Spleen (tissue), 11 donors: ENCODE data around the gene NYAP2. TPM values are rescaled to one million over a fixed set of nuclear protein-coding genes. Genes with fewer than 3 reads are reported as not detected.

Source experiments
- DNase-seq: peaks from one replicate; pipeline ENCODE4 v3.0.0-alpha.2; 2020
- H3K27ac ChIP-seq, 8 donors: fragments of 200-600 bp; sonication (generic) in 7 of 8; 1 replicate in 4 of 8; 2 replicates in 4 of 8; pipeline versions ENCODE4 v1.5.0 to v1.8.0; 2016 to 2021; ENCODE audit warnings: inconsistent platforms in 4 of 8, mild to moderate bottlenecking in 4 of 8, moderate library complexity in 1 of 8
- H3K27me3 ChIP-seq, 7 donors: fragments of 200-600 bp; sonication (generic) in 6 of 7; replicated peaks in 1 of 7; 1 replicate in 4 of 7; 2 replicates in 3 of 7; pipeline versions ENCODE4 v1.5.0 to v1.8.0; 2016 to 2021; ENCODE audit warnings: inconsistent platforms in 3 of 7, mild to moderate bottlenecking in 1 of 7
- H3K36me3 ChIP-seq, 6 donors: fragments of 200-600 bp; sonication (generic) in 5 of 6; 1 replicate in 4 of 6; 2 replicates in 2 of 6; pipeline versions ENCODE4 v1.5.0 to v1.8.0; 2016 to 2021; ENCODE audit warnings: inconsistent platforms in 2 of 6
- H3K4me1 ChIP-seq, 6 donors: fragments of 200-600 bp; sonication (generic) in 5 of 6; 1 replicate in 3 of 6; 2 replicates in 3 of 6; pipeline versions ENCODE4 v1.5.0 to v1.8.0; 2016 to 2021; ENCODE audit warnings: inconsistent platforms in 3 of 6
- H3K4me3 ChIP-seq, 8 donors: fragments of 200-600 bp; sonication (generic) in 7 of 8; 1 replicate in 4 of 8; 2 replicates in 4 of 8; pipeline versions ENCODE4 v1.5.0 to v1.8.0; 2016 to 2021; ENCODE audit warnings: inconsistent platforms in 4 of 8, mild to moderate bottlenecking in 4 of 8, moderate library complexity in 2 of 8
- H3K9me3 ChIP-seq, 8 donors: fragments of 200-600 bp; sonication (generic) in 7 of 8; 1 replicate in 4 of 8; 2 replicates in 4 of 8; pipeline versions ENCODE4 v1.5.0 to v1.8.0; 2016 to 2021; ENCODE audit warnings: inconsistent platforms in 4 of 8
- CTCF ChIP-seq, 11 experiments: fragments of 200-600 bp in 7 of 11; fragments of 450-650 bp in 4 of 11; sonication (generic) in 4 of 11; IDR thresholded peaks in 8 of 11; conservative IDR thresholded peaks in 3 of 11; 1 replicate in 7 of 11; 2 replicates in 4 of 11; pipeline versions ENCODE4 v1.4.0 to v1.8.0; 2016 to 2021; ENCODE audit warnings: antibody characterized with exemption in 11 of 11, inconsistent platforms in 4 of 11, mild to moderate bottlenecking in 1 of 11
- POLR2A ChIP-seq, 3 donors: fragments of 450-650 bp; IDR thresholded peaks; one replicate each; pipeline ENCODE4 v1.5.1; 2017; ENCODE audit warnings: antibody characterized with exemption in 3 of 3, mild to moderate bottlenecking in 1 of 3
- POLR2AphosphoS5 ChIP-seq, 3 donors: sonication (generic); formaldehyde crosslinking; IDR thresholded peaks; one replicate each; pipeline ENCODE4 v1.5.1; 2017; ENCODE audit warnings: antibody characterized with exemption in 3 of 3
- WGBS, 5 donors: extraction: QIAGEN DNeasy Blood & Tissue Kit in 3 of 5; methylation state at CpG; one replicate each; pipeline versions ENCODE4 v1.1.5 to v1.1.7; 2013 to 2018; 5-methylcytosine and 5-hydroxymethylcytosine counted together
- intact Hi-C: fragments of 100-400 bp; cut with DNase I; formaldehyde crosslinking; loops from one replicate; pipeline ENCODE4 v1.15.0; 2023; ENCODE audit warnings: low total_unique reads
- polyA plus RNA-seq, 3 donors: library from polyadenylated mRNA; stranded (reverse); fragments of 200-250 nt; gene quantifications; one replicate each; pipeline ENCODE4 v1.2.1, GENCODE V29; 2013
- total RNA-seq, 7 donors: library from RNA; depleted of rRNA in 3 of 7; stranded (reverse); fragments of >200 nt in 3 of 7; fragmentation: NEBNext Ultra II Directional in 4 of 7; extraction: Animal tissue kit (Norgen Biotek cat#: 25700) in 4 of 7; gene quantifications; one replicate each; pipeline versions ENCODE4 v1.1.0 to v1.2.1, GENCODE V29; 2016 to 2021
- donor health status: healthy with polysubstance abuse.
- donor health status: DM: no; HTN: no; CAD: no; lungs with moderate emphysema.
- donor health status: DM: no; HTN: no; CAD: no.
- donor health status: Bipolar disorder and iron deficiency.
- donor health status: healthy.
- donor health status: DM: no; HTN: no; CAD: no.
- donor health status: DM: yes; HTN: yes; CAD: no.

Gene NYAP2
- total and polyA plus RNA-seq, 10 donors, result 0.06 to 0.33 (median 0.16) TPM; not detected in 1

GRCh38 chr2:225488743-225489142, 89.2 kb downstream of the NYAP2 start:
- WGBS, 5 donors, result 53 to 72% (median 59%) methylated on average over 2 of the region's 2 CpGs
- Histone ChIP-seq H3K4me1 (no peaks in the 10 kb centered on the region), H3K9me3 (peaks cover 0 to 4% (median 0%) of the 10 kb centered on the region in 8 donors), H3K36me3 (no peaks in the 10 kb centered on the region), H3K27ac (no peak overlapping the region), H3K27me3 (no peaks in the 10 kb centered on the region), H3K4me3 (no peak overlapping the region)
- intact Hi-C loops, result no loop called here
- DNase-seq, result no peak
- TF ChIP-seq POLR2A (IDR thresholded peaks at IDR 0.05) (no peak), CTCF (IDR thresholded peaks at IDR 0.05 in 8 of 11, conservative IDR thresholded peaks at IDR 0.05 in 3 of 11) (no peak), POLR2AphosphoS5 (IDR thresholded peaks at IDR 0.05) (no peak)

GRCh38 chr2:225493420-225494099, 94.0 kb downstream of the NYAP2 start:
- WGBS, 5 donors, result 86 to 91% (median 88%) methylated on average over 5 of the region's 5 CpGs
- no peak overlapping the region for H3K27ac ChIP-seq
- H3K27me3 ChIP-seq, result no peaks in the 10 kb centered on the region
- no peak for DNase-seq
- no peak overlapping the region for H3K4me3 ChIP-seq
- no peak for TF ChIP-seq POLR2AphosphoS5 (IDR thresholded peaks at IDR 0.05)
- no peak for TF ChIP-seq CTCF (IDR thresholded peaks at IDR 0.05 in 8 of 11, conservative IDR thresholded peaks at IDR 0.05 in 3 of 11)
- no peak for TF ChIP-seq POLR2A (IDR thresholded peaks at IDR 0.05)
- no peaks in the 10 kb centered on the region for H3K9me3 ChIP-seq
- H3K36me3 ChIP-seq, result no peaks in the 10 kb centered on the region
- intact Hi-C loops, result no loop called here
- no peaks in the 10 kb centered on the region for H3K4me1 ChIP-seq

- no peak for DNase-seq
- Histone ChIP-seq H3K27me3 (no peaks in the 10 kb centered on the region), H3K9me3 (no peaks in the 10 kb centered on the region), H3K36me3 (no peaks in the 10 kb centered on the region), H3K4me3 (no peak overlapping the region), H3K27ac (no peak overlapping the region), H3K4me1 (no peaks in the 10 kb centered on the region)
- TF ChIP-seq POLR2AphosphoS5 (IDR thresholded peaks at IDR 0.05) (no peak), POLR2A (IDR thresholded peaks at IDR 0.05) (no peak), CTCF (IDR thresholded peaks at IDR 0.05 in 8 of 11, conservative IDR thresholded peaks at IDR 0.05 in 3 of 11) (no peak)
- intact Hi-C loops, result no loop called here
Observed at GRCh38 chr2:225494100-225494459, 94.6 kb downstream of the NYAP2 start.

GRCh38 chr2:225495706-225496105, 96.2 kb downstream of the NYAP2 start:
- H3K27me3 ChIP-seq, result no peaks in the 10 kb centered on the region
- 89 to 94% (median 92%) methylated on average over 4 of the region's 4 CpGs for WGBS, 5 donors
- no peak overlapping the region for H3K4me3 ChIP-seq
- H3K27ac ChIP-seq, result no peak overlapping the region
- no peaks in the 10 kb centered on the region for H3K36me3 ChIP-seq
- TF ChIP-seq POLR2A (IDR thresholded peaks at IDR 0.05) (no peak), CTCF (IDR thresholded peaks at IDR 0.05 in 8 of 11, conservative IDR thresholded peaks at IDR 0.05 in 3 of 11) (no peak), POLR2AphosphoS5 (IDR thresholded peaks at IDR 0.05) (no peak)
- no peaks in the 10 kb centered on the region for H3K9me3 ChIP-seq
- DNase-seq, result no peak
- no peaks in the 10 kb centered on the region for H3K4me1 ChIP-seq
- intact Hi-C loops, result no loop called here
